Neural progenitor cell (in vitro differentiated cells): ENCODE data around the gene SOX5. TPM values are rescaled to one million over a fixed set of nuclear protein-coding genes. Genes with fewer than 3 reads are reported as not detected.

Experiments
- DNase-seq: peaks from one replicate; pipeline ENCODE4 v3.0.0-alpha.2; 2016; ENCODE audit warnings: low spot score
- H2AFZ ChIP-seq: fragments of 200-600 bp; sonication (generic); replicated peaks from 2 replicates; pipeline ENCODE4 v1.6.1; 2016; ENCODE audit warnings: antibody characterized with exemption
- H3F3A ChIP-seq: fragments of 200-600 bp; sonication (generic); 2 replicates; pipeline ENCODE4 v1.6.1; 2016; ENCODE audit warnings: antibody characterized with exemption, low read depth
- H3K27ac ChIP-seq: fragments of 200-600 bp; sonication (generic); 2 replicates; pipeline ENCODE4 v1.5.1; 2016; ENCODE audit warnings: mild to moderate bottlenecking
- H3K27me3 ChIP-seq: fragments of 200-600 bp; sonication (generic); 2 replicates; pipeline ENCODE4 v1.6.1; 2016; ENCODE audit warnings: mild to moderate bottlenecking, moderate library complexity
- H3K36me3 ChIP-seq: fragments of 200-600 bp; sonication (generic); 2 replicates; pipeline ENCODE4 v1.5.1; 2016
- H3K4me1 ChIP-seq: fragments of 200-600 bp; sonication (generic); 2 replicates; pipeline ENCODE4 v1.6.1; 2016; ENCODE audit warnings: mixed run types
- H3K4me2 ChIP-seq: fragments of 200-600 bp; sonication (generic); 2 replicates; pipeline ENCODE4 v1.6.1; 2016
- H3K4me3 ChIP-seq: fragments of 200-600 bp; sonication (generic); 2 replicates; pipeline ENCODE4 v1.5.1; 2016
- H3K79me2 ChIP-seq: fragments of 200-600 bp; sonication (generic); 2 replicates; pipeline ENCODE4 v1.6.1; 2016; ENCODE audit warnings: low read depth
- H3K9ac ChIP-seq: fragments of 200-600 bp; sonication (generic); 2 replicates; pipeline ENCODE4 v1.6.1; 2016
- H3K9me3 ChIP-seq: fragments of 200-600 bp; sonication (generic); 2 replicates; pipeline ENCODE4 v1.5.1; 2016; ENCODE audit warnings: low read depth
- H4K20me1 ChIP-seq: fragments of 200-600 bp; sonication (generic); 2 replicates; pipeline ENCODE4 v1.6.1; 2016; ENCODE audit warnings: low read depth
- H3K27ac Mint-ChIP-seq: 3 replicates; pipeline ENCODE4 v1.8.0; 2021; ENCODE audit warnings: mixed read lengths
- H3K27me3 Mint-ChIP-seq: 2 replicates; pipeline ENCODE4 v1.8.0; 2022; ENCODE audit warnings: low read depth, mild to moderate bottlenecking, inconsistent platforms, moderate library complexity, mixed read lengths; ENCODE audit not compliant: insufficient read depth
- H3K36me3 Mint-ChIP-seq: 3 replicates; pipeline ENCODE4 v1.8.0; 2021; ENCODE audit warnings: mixed read lengths
- H3K4me1 Mint-ChIP-seq: 3 replicates; pipeline ENCODE4 v1.8.0; 2021; ENCODE audit warnings: mixed read lengths
- H3K4me3 Mint-ChIP-seq: 3 replicates; pipeline ENCODE4 v1.8.0; 2021; ENCODE audit warnings: mild to moderate bottlenecking, moderate library complexity, mixed read lengths
- H3K9me3 Mint-ChIP-seq: 3 replicates; pipeline ENCODE4 v1.8.0; 2020; ENCODE audit warnings: mixed read lengths
- CTCF ChIP-seq: fragments of 200-600 bp; sonication (generic); IDR thresholded peaks from 2 replicates; pipeline ENCODE4 v1.5.1; 2017; ENCODE audit warnings: antibody characterized with exemption, mild to moderate bottlenecking
- EZH2 ChIP-seq: fragments of 200-600 bp; sonication (generic); IDR thresholded peaks from 2 replicates; pipeline ENCODE4 v1.6.1; 2017; ENCODE audit warnings: antibody characterized with exemption, mild to moderate bottlenecking, moderate library complexity
- EZH2phosphoT487 ChIP-seq: fragments of 200-600 bp; sonication (generic); IDR thresholded peaks from 2 replicates; pipeline ENCODE4 v1.6.1; 2017; ENCODE audit warnings: antibody characterized with exemption
- total RNA-seq: library from RNA; depleted of rRNA; stranded (reverse); fragments of >200 nt; gene quantifications from 2 replicates; pipeline ENCODE4 v1.2.3, GENCODE V29; 2015; ENCODE audit warnings: low replicate concordance

SOX5 gene
- total RNA-seq, 1 donor from 2014 or later = 79.5 TPM

GRCh38 chr12:23810329-23810902 is 139.1 kb downstream of the SOX5 start:
- Mint-ChIP-seq H3K36me3 (peaks cover 3% of the 10 kb centered on the region), H3K27me3 (no peaks in the 10 kb centered on the region), H3K9me3 (no peaks in the 10 kb centered on the region), H3K4me1 (peaks cover 17% of the 10 kb centered on the region), H3K4me3 (no peak overlapping the region), H3K27ac (no peak overlapping the region)
- peak overlapping the region; percentile 42 for H3K27ac ChIP-seq
- no peak overlapping the region for H3K4me3 ChIP-seq
- peak overlapping the region; percentile 15 for H3K4me2 ChIP-seq
- no peak overlapping the region for H2AFZ ChIP-seq
- DNase-seq = no peak
- peaks cover 25% of the 10 kb centered on the region for H3K4me1 ChIP-seq
- peaks cover 2% of the 10 kb centered on the region for H3F3A ChIP-seq
- H3K9me3 ChIP-seq = no peaks in the 10 kb centered on the region
- no peak overlapping the region for H3K9ac ChIP-seq
- H4K20me1 ChIP-seq = peaks cover 10% of the 10 kb centered on the region
- H3K27me3 ChIP-seq = no peaks in the 10 kb centered on the region
- no peak for TF ChIP-seq CTCF
- no peak for TF ChIP-seq EZH2phosphoT487
- TF ChIP-seq EZH2 = no peak
- H3K36me3 ChIP-seq = no peaks in the 10 kb centered on the region
- peaks cover 16% of the 10 kb centered on the region for H3K79me2 ChIP-seq

DNA sequence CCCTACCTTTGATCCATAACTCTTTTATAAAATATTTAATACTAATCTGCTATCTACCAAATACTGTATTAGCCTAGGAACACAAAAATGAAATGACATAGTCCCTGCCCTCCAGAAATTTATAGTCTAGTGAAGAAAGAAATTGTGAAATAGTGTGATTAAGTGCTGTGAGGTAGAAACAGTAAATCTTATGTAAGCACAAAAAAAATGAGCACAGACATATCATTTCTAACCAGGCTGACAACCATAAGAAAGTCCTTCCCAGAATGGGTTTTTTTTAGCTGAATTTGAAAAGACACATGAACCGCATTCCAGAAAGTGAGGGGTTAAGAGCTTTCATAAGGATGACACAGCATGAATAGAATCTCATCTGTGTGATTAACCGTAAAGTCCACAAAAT is 145.9 kb downstream of the SOX5 start:
- no peak overlapping the region for H2AFZ ChIP-seq
- H3K27ac ChIP-seq = no peak overlapping the region
- Mint-ChIP-seq H3K9me3 (no peaks in the 10 kb centered on the region), H3K27me3 (no peaks in the 10 kb centered on the region), H3K4me1 (peaks cover 12% of the 10 kb centered on the region), H3K4me3 (no peak overlapping the region), H3K36me3 (peaks cover 7% of the 10 kb centered on the region), H3K27ac (no peak overlapping the region)
- H3F3A ChIP-seq = peaks cover 6% of the 10 kb centered on the region
- no peak overlapping the region for H3K9ac ChIP-seq
- H3K27me3 ChIP-seq = no peaks in the 10 kb centered on the region
- H3K79me2 ChIP-seq = peaks cover 20% of the 10 kb centered on the region
- DNase-seq = no peak
- peak overlapping the region; percentile 15 for H3K4me2 ChIP-seq
- no peaks in the 10 kb centered on the region for H4K20me1 ChIP-seq
- H3K4me3 ChIP-seq = no peak overlapping the region
- H3K9me3 ChIP-seq = no peaks in the 10 kb centered on the region
- H3K4me1 ChIP-seq = peaks cover 6% of the 10 kb centered on the region
- H3K36me3 ChIP-seq = no peaks in the 10 kb centered on the region
- no peak for TF ChIP-seq CTCF
- TF ChIP-seq EZH2phosphoT487 = no peak
- TF ChIP-seq EZH2 = no peak

- Histone ChIP-seq H3K4me1 (peaks cover 7% of the 10 kb centered on the region), H3K9me3 (no peaks in the 10 kb centered on the region), H3K4me3 (no peak overlapping the region), H3K27me3 (no peaks in the 10 kb centered on the region), H3K79me2 (no peaks in the 10 kb centered on the region), H3F3A (peaks cover 4% of the 10 kb centered on the region), H3K27ac (peak overlapping the region; percentile 39), H3K4me2 (no peak overlapping the region), H4K20me1 (peaks cover 12% of the 10 kb centered on the region), H3K9ac (no peak overlapping the region), H2AFZ (no peak overlapping the region), H3K36me3 (no peaks in the 10 kb centered on the region)
- H3K27ac Mint-ChIP-seq = peak overlapping the region; percentile 10
- no peaks in the 10 kb centered on the region for H3K36me3 Mint-ChIP-seq
- TF ChIP-seq EZH2 = no peak
- no peak for TF ChIP-seq EZH2phosphoT487
- TF ChIP-seq CTCF = no peak
- no peaks in the 10 kb centered on the region for H3K9me3 Mint-ChIP-seq
- H3K27me3 Mint-ChIP-seq = no peaks in the 10 kb centered on the region
- DNase-seq = no peak
- H3K4me3 Mint-ChIP-seq = no peak overlapping the region
- H3K4me1 Mint-ChIP-seq = no peaks in the 10 kb centered on the region
Observed at GRCh38 chr12:23795494-23795893, 154.0 kb downstream of the SOX5 start.
